IMR-90 (cell line): ENCODE data around the gene SCP2D1. TPM values are rescaled to one million over a fixed set of nuclear protein-coding genes. Genes with fewer than 3 reads are reported as not detected.

ENCODE experiments used
- ATAC-seq: fragments of 200-7000 bp; cut with Tn5 transposase; 2 replicates; pipeline ENCODE4 v1.9.1; 2020; ENCODE audit warnings: low read depth, mild to moderate bottlenecking, moderate library complexity
- BruUV-seq: library from RNA; stranded (reverse); fragments of 400-500 nt; replicated peaks from 2 replicates; lab custom pipeline; 2021; lab: Mats Ljungman, UMichigan
- CTCF ChIA-PET: fragments of 300-600 bp; formaldehyde crosslinking; extraction: SDS; loops from one replicate; lab custom pipeline; 2021; ENCODE audit warnings: antibody characterized with exemption; lab: Yijun Ruan, JAX
- POLR2A ChIA-PET: fragments of 300-600 bp; sonication (Branson Sonifier 250); formaldehyde crosslinking; loops from one replicate; lab custom pipeline; 2022; ENCODE audit warnings: antibody characterized with exemption; ENCODE audit not compliant: unreplicated experiment; lab: Charles Lee
- DNase-seq: peaks from one replicate; pipeline ENCODE4 v3.0.0; 2013
- H2AFZ ChIP-seq: replicated peaks from 2 replicates; pipeline ENCODE3; 2013; ENCODE audit warnings: low read length, mild to moderate bottlenecking; ENCODE audit not compliant: poor library complexity
- H2AK5ac ChIP-seq: 2 replicates; pipeline ENCODE4 v1.6.1; 2013; ENCODE audit warnings: low read depth, low read length, inconsistent platforms
- H2AK9ac ChIP-seq: replicated peaks from 2 replicates; pipeline ENCODE3; 2013; ENCODE audit warnings: mild to moderate bottlenecking, low read depth, low read length, moderate library complexity; ENCODE audit not compliant: poor library complexity
- H2BK120ac ChIP-seq: 2 replicates; pipeline ENCODE4 v1.6.1; 2013; ENCODE audit warnings: low read depth, low read length, inconsistent platforms
- H2BK15ac ChIP-seq: 3 replicates; pipeline ENCODE4 v1.6.1; 2013; ENCODE audit warnings: low read depth, low read length, inconsistent platforms
- H2BK20ac ChIP-seq: 2 replicates; pipeline ENCODE4 v1.6.1; 2013; ENCODE audit warnings: low read depth, mild to moderate bottlenecking, inconsistent platforms, low read length, moderate library complexity
- H2BK5ac ChIP-seq: 2 replicates; pipeline ENCODE4 v1.6.1; 2013; ENCODE audit warnings: mild to moderate bottlenecking, low read depth, low read length, inconsistent platforms; ENCODE audit not compliant: poor library complexity, severe bottlenecking
- H3K14ac ChIP-seq: replicated peaks from 2 replicates; pipeline ENCODE4 v1.6.1; 2013; ENCODE audit warnings: low read depth, low read length, inconsistent platforms
- H3K18ac ChIP-seq: 2 replicates; pipeline ENCODE4 v1.6.1; 2013; ENCODE audit warnings: low read depth, low read length, control low read depth
- H3K23ac ChIP-seq: 2 replicates; pipeline ENCODE4 v1.6.1; 2013; ENCODE audit warnings: low read depth, low read length, inconsistent platforms
- H3K27ac ChIP-seq: 2 replicates; pipeline ENCODE4 v1.5.1; 2013; ENCODE audit warnings: mild to moderate bottlenecking, control low read depth, low read length; ENCODE audit not compliant: insufficient read depth
- H3K27me3 ChIP-seq: 2 replicates; pipeline ENCODE4 v1.6.1; 2013; ENCODE audit warnings: low read length; ENCODE audit not compliant: control insufficient read depth, insufficient read depth
- H3K36me3 ChIP-seq: 2 replicates; pipeline ENCODE4 v1.6.1; 2013; ENCODE audit warnings: low read length, mixed read lengths; ENCODE audit not compliant: control insufficient read depth, insufficient read depth
- H3K4ac ChIP-seq: 2 replicates; pipeline ENCODE4 v1.6.1; 2013; ENCODE audit warnings: low read depth, low read length, inconsistent platforms
- H3K4me1 ChIP-seq: 2 replicates; pipeline ENCODE4 v1.6.1; 2013; ENCODE audit warnings: low read length, mixed read lengths; ENCODE audit not compliant: control insufficient read depth, insufficient read depth
- H3K4me2 ChIP-seq: 2 replicates; pipeline ENCODE4 v1.6.1; 2013; ENCODE audit warnings: low read depth, mild to moderate bottlenecking, control low read depth, low read length, moderate library complexity
- H3K4me3 ChIP-seq: 2 replicates; pipeline ENCODE4 v1.5.1; 2013; ENCODE audit warnings: low read depth, mild to moderate bottlenecking, control low read depth, low read length, moderate library complexity; ENCODE audit not compliant: insufficient read depth
- H3K56ac ChIP-seq: 2 replicates; pipeline ENCODE4 v1.6.1; 2013; ENCODE audit warnings: low read length, inconsistent platforms; ENCODE audit not compliant: insufficient read depth; ENCODE audit errors: extremely low read depth
- H3K79me1 ChIP-seq, 2 experiments: 2 replicates each; pipeline ENCODE4 v1.6.1; 2013; ENCODE audit warnings: low read length in 2 of 2, inconsistent platforms in 1 of 2, low read depth in 1 of 2
- H3K9ac ChIP-seq: 2 replicates; pipeline ENCODE4 v1.6.1; 2013; ENCODE audit warnings: low read depth, low read length, control low read depth
- H3K9me1 ChIP-seq: 2 replicates; pipeline ENCODE4 v1.6.1; 2013; ENCODE audit warnings: low read length, inconsistent platforms; ENCODE audit not compliant: insufficient read depth
- H3K9me3 ChIP-seq: 2 replicates; pipeline ENCODE4 v1.6.1; 2013; ENCODE audit warnings: low read length; ENCODE audit not compliant: control insufficient read depth, insufficient read depth
- H4K20me1 ChIP-seq: 2 replicates; pipeline ENCODE4 v1.6.1; 2013; ENCODE audit warnings: low read length, inconsistent platforms; ENCODE audit not compliant: insufficient read depth
- H4K5ac ChIP-seq: 2 replicates; pipeline ENCODE4 v1.6.1; 2013; ENCODE audit warnings: mild to moderate bottlenecking, low read depth, low read length, control low read depth
- H4K8ac ChIP-seq, 2 experiments: 2 replicates each; pipeline ENCODE4 v1.6.1; 2013; ENCODE audit warnings: low read depth in 2 of 2, low read length in 2 of 2, control low read depth in 1 of 2, inconsistent platforms in 1 of 2
- H4K91ac ChIP-seq: 2 replicates; pipeline ENCODE4 v1.6.1; 2013; ENCODE audit warnings: low read depth, low read length, inconsistent platforms; ENCODE audit not compliant: insufficient read depth
- BHLHE40 ChIP-seq: fragments of 150-350 bp; IDR thresholded peaks from 2 replicates; pipeline ENCODE4 v1.6.1; 2016; ENCODE audit warnings: mild to moderate bottlenecking, low read depth, low read length
- MAFK ChIP-seq: IDR thresholded peaks from 2 replicates; pipeline ENCODE4 v1.6.1; 2012; ENCODE audit warnings: low read depth, low read length, improper control_type of control experiment
- RCOR1 ChIP-seq: IDR thresholded peaks from 2 replicates; pipeline ENCODE4 v1.6.1; 2012; ENCODE audit warnings: mild to moderate bottlenecking, low read length, improper control_type of control experiment; ENCODE audit not compliant: insufficient replicate concordance
- WGBS, 2 experiments: methylation state at CpG; one replicate each; pipeline versions ENCODE4 v1.1.5 to v1.1.7; 2013; ENCODE audit warnings: missing lambda C conversion rate in 2 of 2; ENCODE audit not compliant: insufficient read length in 1 of 2; ENCODE audit errors: extremely low coverage in 2 of 2; 5-methylcytosine and 5-hydroxymethylcytosine counted together
- dilution Hi-C: fragments of 300-500 bp; cut with HindIII; formaldehyde crosslinking; loops from one replicate; pipeline ENCODE4 v1.14.3; 2018; ENCODE audit warnings: low sequenced_read_pairs; ENCODE audit not compliant: unreplicated experiment
- in situ Hi-C: fragments of 300-500 bp; cut with MboI; formaldehyde crosslinking; loops from 3 replicates; pipeline ENCODE4 v1.14.3; 2019; ENCODE audit warnings: low sequenced_read_pairs, inconsistent platforms, mixed read lengths
- intact Hi-C: fragments of 100-400 bp; cut with micrococcal nuclease; formaldehyde crosslinking; loops from 2 replicates; pipeline ENCODE4 v1.10.0; 2022
- polyA plus RNA-seq, 3 experiments: library from polyadenylated mRNA; depleted of rRNA; stranded (reverse); fragments of >200 nt; gene quantifications; 2 replicates each; pipeline ENCODE4 v1.2.3, GENCODE V29; 2012; ENCODE audit warnings: low replicate concordance in 1 of 3
- total RNA-seq: library from RNA; depleted of rRNA; stranded (reverse); fragments of >200 nt; gene quantifications from 2 replicates; pipeline ENCODE4 v1.2.3, GENCODE V29; 2012; rRNA removed
- TF ChIP-seq, protein P1 (sequence below): conservative IDR thresholded peaks from 2 replicates; pipeline ENCODE4 v1.5.1; 2012; ENCODE audit warnings: mild to moderate bottlenecking, low read depth, low read length, improper control_type of control experiment

The SCP2D1 gene
- total and polyA plus RNA-seq, 2 of the 4 experiments (the other 2 are of a cell fraction), result not detected

DNA sequence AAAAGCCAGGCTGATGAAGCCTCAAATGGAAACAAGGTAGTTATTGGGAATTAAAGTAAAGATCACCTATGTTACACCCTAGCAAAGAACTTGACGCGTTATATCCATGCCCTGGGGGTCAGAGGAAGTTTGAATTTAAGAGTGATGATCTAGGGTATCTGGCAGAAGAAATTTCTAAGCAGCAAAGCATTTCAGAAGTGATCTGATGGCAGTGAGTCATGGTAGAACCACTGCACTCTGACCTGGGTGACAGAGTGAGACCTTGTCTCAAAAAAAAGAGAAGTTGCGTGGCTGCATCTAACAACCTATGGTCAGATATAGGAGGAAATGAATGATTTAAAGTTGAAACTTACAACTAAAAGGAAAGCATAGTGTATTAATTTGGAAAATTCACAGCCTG, 45.2 kb downstream of the SCP2D1 start:
- no peak for DNase-seq
- no peak for ATAC-seq
- Histone ChIP-seq H3K79me1 (no peaks in the 10 kb centered on the region), H4K91ac (no peak overlapping the region), H4K20me1 (no peaks in the 10 kb centered on the region), H3K9ac (no peak overlapping the region), H3K56ac (no peak overlapping the region), H4K5ac (no peak overlapping the region), H4K8ac (no peak overlapping the region), H3K27ac (no peak overlapping the region), H2AFZ (no peak overlapping the region), H3K4me2 (no peak overlapping the region), H2BK15ac (no peak overlapping the region), H3K36me3 (no peaks in the 10 kb centered on the region), H3K9me1 (no peaks in the 10 kb centered on the region), H3K14ac (no peak overlapping the region), H2AK5ac (no peak overlapping the region), H3K27me3 (no peaks in the 10 kb centered on the region), H2BK20ac (no peak overlapping the region), H3K4me1 (no peaks in the 10 kb centered on the region), H2BK120ac (no peak overlapping the region), H3K4me3 (no peak overlapping the region), H3K23ac (no peak overlapping the region), H2AK9ac (no peak overlapping the region), H3K18ac (no peak overlapping the region), H3K4ac (no peak overlapping the region), H2BK5ac (no peak overlapping the region), H3K9me3 (no peaks in the 10 kb centered on the region)
- POLR2A ChIA-PET, result no interaction called here
- no TSS peak for BruUV-seq
- in situ Hi-C loops (no loop called here), dilution Hi-C loops (no loop called here), intact Hi-C loops (no loop called here)
- no CpG with 5 or more reads among the region's 3 CpGs for WGBS, 2 experiments
- CTCF ChIA-PET, result no interaction called here
- TF ChIP-seq MAFK, result no peak
- no peak for TF ChIP-seq BHLHE40
- TF ChIP-seq, protein P1, sequence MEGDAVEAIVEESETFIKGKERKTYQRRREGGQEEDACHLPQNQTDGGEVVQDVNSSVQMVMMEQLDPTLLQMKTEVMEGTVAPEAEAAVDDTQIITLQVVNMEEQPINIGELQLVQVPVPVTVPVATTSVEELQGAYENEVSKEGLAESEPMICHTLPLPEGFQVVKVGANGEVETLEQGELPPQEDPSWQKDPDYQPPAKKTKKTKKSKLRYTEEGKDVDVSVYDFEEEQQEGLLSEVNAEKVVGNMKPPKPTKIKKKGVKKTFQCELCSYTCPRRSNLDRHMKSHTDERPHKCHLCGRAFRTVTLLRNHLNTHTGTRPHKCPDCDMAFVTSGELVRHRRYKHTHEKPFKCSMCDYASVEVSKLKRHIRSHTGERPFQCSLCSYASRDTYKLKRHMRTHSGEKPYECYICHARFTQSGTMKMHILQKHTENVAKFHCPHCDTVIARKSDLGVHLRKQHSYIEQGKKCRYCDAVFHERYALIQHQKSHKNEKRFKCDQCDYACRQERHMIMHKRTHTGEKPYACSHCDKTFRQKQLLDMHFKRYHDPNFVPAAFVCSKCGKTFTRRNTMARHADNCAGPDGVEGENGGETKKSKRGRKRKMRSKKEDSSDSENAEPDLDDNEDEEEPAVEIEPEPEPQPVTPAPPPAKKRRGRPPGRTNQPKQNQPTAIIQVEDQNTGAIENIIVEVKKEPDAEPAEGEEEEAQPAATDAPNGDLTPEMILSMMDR, result no peak
- TF ChIP-seq RCOR1, result no peak

Other genes with a start within 250 kb of the SCP2D1 start
- gene SMIM26, start 246.4 kb upstream of the SCP2D1 start, total RNA-seq, result 42.8 and 49.2 TPM in 2 replicates
- 43.2 and 45.7 TPM in 2 replicates for gene SMIM26, start 246.4 kb upstream of the SCP2D1 start, polyA plus RNA-seq (2012; rRNA removed)
- gene DTD1, start 225.7 kb upstream of the SCP2D1 start, total RNA-seq, result 101 and 124 TPM in 2 replicates
- 59.6 and 73.1 TPM in 2 replicates for gene DTD1, start 225.7 kb upstream of the SCP2D1 start, polyA plus RNA-seq (2012; rRNA removed)